ENCODE data around the gene SRSF11.
"Not testable (repeated sequence)": the region's sequence is repeated elsewhere in the genome, so short reads cannot be mapped to it uniquely, and the experiment has no call there.

The SRSF11 gene, protein sequence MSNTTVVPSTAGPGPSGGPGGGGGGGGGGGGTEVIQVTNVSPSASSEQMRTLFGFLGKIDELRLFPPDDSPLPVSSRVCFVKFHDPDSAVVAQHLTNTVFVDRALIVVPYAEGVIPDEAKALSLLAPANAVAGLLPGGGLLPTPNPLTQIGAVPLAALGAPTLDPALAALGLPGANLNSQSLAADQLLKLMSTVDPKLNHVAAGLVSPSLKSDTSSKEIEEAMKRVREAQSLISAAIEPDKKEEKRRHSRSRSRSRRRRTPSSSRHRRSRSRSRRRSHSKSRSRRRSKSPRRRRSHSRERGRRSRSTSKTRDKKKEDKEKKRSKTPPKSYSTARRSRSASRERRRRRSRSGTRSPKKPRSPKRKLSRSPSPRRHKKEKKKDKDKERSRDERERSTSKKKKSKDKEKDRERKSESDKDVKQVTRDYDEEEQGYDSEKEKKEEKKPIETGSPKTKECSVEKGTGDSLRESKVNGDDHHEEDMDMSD

DNA sequence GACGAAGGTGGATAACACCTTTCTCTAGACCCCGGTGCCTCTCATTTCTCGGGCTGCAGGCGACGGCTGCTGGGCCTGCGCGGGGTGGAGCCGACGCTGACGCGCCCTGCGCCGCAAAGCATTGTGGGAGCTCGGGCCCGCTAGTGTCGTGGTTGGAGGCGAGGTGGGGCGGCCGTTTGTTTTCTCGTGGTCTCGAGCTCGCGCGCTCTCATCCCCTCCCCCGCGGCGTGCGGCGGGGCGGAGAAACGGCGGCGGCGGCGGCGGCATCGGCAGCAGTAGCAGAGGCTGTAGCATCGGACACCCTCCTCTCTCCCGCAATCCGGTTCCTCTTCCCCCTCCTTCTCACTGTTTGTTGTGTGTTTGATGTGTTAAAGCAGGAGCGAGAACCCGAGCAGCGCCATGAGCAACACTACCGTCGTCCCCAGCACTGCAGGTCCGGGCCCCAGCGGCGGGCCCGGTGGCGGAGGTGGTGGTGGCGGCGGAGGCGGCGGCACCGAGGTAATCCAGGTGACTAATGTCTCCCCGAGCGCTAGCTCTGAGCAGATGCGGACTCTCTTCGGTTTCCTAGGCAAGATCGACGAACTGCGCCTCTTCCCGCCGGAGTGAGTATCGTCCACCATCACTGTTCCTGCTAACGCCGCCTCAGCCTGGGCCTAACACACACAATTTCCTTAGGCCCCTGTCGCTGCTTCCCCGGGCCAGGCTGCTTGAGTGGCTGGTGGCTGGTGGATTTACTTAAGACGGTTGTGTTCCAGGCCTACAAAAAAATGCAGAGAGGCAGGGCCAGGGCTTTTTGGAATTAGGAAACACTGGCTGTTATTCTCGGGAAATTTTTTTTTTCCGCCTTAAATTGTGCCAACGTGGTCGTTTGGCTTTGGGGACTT, at the start of gene SRSF11:
Gene SRSF11, plus strand, starts transcription at position 143 of the 884 bp plus-strand sequence. Its CDS starts 257 bp downstream, at position 400.
- DNase-seq (ENCODE audit: low read depth in 2 of 2): peak; percentile 97

- no peak for DNase-seq (ENCODE audit: low read depth in 2 of 2)
These were observed 49.7 kb upstream of the SRSF11 start for GRCh38 chr1:70171512-70171911.

DNA sequence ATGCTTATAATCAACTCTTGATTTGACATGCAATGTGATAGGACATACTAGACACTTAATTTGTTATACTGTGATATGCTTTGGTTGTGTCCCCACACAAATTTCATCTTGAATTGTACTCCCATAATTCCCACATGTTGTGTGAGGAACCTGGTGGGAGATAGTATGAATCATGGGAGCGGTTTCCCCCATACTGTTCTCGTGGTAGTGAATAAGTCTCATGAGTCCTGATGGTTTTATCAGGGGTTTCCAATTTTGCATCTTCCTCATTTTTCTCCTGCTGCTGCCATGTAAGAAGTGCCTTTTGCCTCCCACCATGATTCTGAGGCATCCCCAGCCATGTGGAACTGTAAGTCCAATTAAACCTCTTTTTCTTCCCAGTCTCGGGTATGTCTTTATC, 36.0 kb upstream of the SRSF11 start:
- DNase-seq (ENCODE audit: low read depth in 2 of 2): not testable (repeated sequence)

DNA sequence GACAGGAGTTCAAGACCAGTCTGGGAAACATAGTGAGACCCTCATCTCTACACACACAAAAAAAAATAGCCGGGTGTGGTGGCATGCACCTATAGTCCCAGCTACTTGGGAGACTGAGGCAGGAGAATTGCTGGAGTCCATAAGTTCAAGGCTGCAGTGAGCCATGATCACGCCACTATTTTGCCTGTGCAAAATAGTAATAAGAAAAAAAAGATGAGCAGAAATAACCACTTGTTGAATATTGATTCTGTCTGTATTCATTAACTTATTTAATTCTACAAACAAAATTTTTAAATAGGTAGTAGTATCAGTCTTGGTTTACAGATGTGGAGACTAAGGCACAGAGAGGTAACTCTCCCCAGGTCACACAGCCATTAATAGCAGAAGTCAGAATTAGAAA, 32.7 kb upstream of the SRSF11 start:
- DNase-seq (ENCODE audit: low read depth in 2 of 2): no peak

GRCh38 chr1:70190180-70190579, 31.0 kb upstream of the SRSF11 start:
- no peak for DNase-seq (ENCODE audit: low read depth in 2 of 2)

DNA sequence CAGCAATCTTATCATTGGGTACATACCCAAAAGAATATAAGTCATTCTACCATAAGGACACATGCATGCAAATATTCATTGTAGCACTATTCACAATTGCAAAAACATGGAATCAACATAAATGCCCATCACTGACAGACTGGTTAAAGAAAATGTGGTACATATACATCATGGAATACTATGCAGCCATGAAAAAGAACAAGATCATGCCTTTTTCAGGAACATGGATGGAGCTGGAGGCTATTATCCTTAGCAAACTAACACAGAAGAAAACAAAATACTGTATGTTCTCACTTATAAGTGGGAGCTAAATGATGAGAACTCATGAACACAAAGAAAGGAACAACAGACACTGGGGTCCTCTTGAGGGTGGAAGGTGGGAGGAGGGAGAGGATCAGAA, 28.7 kb upstream of the SRSF11 start:
- DNase-seq (ENCODE audit: low read depth in 2 of 2): not testable (repeated sequence)

DNA sequence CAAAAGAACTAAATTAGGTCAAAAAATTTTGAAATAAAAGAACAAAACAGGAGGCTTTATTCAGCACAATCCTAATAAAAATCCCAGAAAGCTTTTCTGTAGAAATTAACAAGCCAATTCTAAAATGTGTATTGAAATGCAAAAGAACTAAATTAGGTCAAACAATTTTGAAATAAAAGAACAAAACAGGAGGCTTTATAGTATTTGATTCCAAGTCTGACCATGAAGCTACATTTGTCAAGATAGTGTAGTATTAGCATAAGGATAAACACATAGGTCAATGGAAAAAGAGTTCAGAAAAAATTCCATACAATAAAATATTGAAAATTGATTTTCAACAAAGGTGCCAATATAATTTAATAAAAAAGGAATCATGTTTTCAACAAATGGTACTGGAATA, 26.6 kb upstream of the SRSF11 start:
- no peak for DNase-seq (ENCODE audit: low read depth in 2 of 2)

DNA sequence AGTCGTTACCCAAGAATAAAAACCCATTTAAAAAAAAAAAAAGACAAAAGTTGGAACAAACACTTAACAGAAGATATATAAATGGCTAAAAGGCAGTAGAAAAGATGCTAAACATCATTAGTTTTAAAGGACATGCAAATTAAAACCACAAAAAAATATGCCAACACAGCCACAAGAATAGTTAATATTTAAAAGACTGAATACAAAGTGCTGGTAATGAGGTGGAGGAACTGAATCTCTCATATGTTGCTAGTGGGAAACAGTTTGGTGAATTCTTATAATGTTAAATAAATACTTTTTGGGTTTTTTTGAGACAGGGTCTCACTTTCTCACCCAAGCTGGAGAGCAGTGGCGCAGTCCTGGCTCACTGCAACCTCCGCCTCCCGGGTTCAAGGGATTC, 25.8 kb upstream of the SRSF11 start:
- no peak for DNase-seq (ENCODE audit: low read depth in 2 of 2)

GRCh38 chr1:70196333-70196732, 24.8 kb upstream of the SRSF11 start:
- no peak for DNase-seq (ENCODE audit: low read depth in 2 of 2)

- DNase-seq (ENCODE audit: low read depth in 2 of 2): no peak
These were observed 21.1 kb upstream of the SRSF11 start for GRCh38 chr1:70200065-70200464.

GRCh38 chr1:70202173-70202758, 18.9 kb upstream of the SRSF11 start:
- DNase-seq (ENCODE audit: low read depth in 2 of 2): no peak

DNA sequence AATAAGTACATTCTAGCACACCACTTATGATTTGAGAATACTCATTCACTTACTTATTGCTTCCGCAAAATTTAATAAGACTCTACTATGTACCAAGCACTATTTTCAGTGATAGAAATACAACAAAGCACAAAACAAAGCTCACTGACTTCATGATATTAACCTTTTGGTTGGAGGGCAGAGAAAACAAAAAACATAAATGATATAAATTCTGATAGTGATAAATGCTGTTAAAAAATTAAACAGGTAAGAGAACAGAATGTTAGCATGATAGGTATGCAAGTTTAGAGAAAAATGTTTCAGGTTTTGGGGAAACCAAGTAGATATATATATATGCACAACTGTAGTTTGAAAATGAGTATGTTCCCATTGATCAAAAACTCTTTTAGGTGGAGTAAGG, 17.0 kb upstream of the SRSF11 start:
- DNase-seq (ENCODE audit: low read depth in 2 of 2): no peak

- DNase-seq (ENCODE audit: low read depth in 2 of 2): no peak
These were observed 16.6 kb upstream of the SRSF11 start for GRCh38 chr1:70204600-70204999.

DNA sequence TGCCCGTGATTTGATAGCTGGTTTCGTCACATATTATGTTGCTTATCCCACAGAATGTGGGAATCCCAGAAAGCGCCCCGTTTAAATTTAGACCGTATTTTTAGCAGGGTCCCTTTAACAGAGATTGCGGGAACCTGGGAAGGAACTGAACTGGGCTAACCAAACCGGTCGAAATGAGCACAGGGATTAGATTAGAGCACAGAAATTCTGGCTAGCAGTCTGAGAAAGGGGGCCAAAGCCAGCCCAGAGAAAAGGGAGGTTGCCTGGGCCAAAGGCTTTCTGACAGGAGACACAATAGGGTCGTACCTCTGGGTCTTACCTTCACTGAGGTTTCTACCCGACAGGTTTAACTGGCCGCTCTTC, 16.1 kb upstream of the SRSF11 start:
- no peak for DNase-seq (ENCODE audit: low read depth in 2 of 2)

- peak; percentile 87 to 91 for DNase-seq (ENCODE audit: low read depth in 2 of 2)
These were observed 15.6 kb upstream of the SRSF11 start, which contains the start of gene LRRC40 for GRCh38 chr1:70205434-70206118. LRRC40 (minus strand) TSS chr1:70205579; CDS start chr1:70205540, 39 bp downstream.

DNA sequence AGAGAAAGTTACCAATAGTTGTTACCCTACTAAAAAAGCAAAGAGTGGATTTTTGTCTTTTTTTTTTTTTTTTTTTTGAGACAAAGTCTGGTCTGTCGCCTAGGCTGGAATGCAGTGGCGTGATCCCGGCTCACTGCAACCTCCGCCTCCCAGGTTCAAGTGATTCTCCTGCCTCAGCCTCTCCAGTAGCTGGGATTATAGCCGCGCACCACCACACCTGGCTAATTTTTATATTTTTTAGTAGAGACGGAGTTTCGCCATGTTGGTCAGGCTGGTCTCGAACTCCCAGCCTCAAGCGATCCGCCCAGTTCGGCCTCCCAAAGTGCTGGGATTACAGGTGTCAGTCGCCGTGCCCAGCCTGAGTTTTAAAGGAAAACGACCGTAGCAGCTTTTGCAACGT, 14.3 kb upstream of the SRSF11 start:
- DNase-seq (ENCODE audit: low read depth in 2 of 2): not testable (repeated sequence)

- no peak for DNase-seq (ENCODE audit: low read depth in 2 of 2)
These were observed 13.7 kb upstream of the SRSF11 start for GRCh38 chr1:70207492-70207891.

DNA sequence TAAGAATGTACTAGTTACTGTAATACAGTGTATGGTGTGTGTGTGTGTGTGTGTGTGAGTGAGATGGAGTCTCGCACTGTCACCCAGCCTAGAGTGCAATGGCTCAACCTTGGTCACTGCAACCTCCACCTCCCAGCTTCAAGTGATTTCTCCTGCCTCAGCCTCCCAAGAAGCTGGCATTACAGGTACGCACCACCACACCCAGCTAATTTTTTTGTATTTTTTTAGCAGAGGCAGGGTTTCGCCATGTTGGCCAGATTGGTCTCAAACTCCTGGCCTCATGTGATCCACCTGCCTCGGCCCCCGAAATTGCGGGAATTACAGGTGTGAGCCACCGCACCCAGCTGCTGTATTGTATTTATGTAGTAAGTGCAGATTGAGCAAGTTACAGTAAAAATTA, 12.9 kb upstream of the SRSF11 start:
- no peak for DNase-seq (ENCODE audit: low read depth in 2 of 2)

GRCh38 chr1:70210820-70211219, 10.4 kb upstream of the SRSF11 start:
- no peak for DNase-seq (ENCODE audit: low read depth in 2 of 2)

DNA sequence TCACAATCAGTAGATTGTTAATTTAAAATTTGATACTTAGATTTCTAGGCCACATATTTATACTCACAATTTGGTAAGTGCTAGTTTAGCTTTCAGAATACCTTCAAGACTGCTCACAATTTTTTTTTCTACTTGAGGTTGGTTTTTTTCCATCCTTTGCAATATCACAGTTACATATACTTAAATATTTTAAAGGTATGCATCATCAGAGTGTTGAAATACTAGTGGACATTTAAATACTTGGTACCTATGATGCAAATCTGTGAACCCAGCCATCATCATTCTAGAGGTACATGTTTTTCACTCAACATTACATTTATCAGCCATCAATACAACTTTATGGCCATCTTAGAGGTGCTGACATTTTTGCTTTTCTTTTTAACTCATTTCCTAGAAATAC, 9.6 kb upstream of the SRSF11 start:
- DNase-seq (ENCODE audit: low read depth in 2 of 2): no peak

GRCh38 chr1:70220015-70220414, 1.2 kb upstream of the SRSF11 start:
- DNase-seq (ENCODE audit: low read depth in 2 of 2): no peak

Measured in activated CD4-positive, alpha-beta T cell treated with anti-CD3 and anti-CD28 coated beads for 24 hours (primary cell).